BLaER1 treated with 17β-estradiol and CSF1 and Interleukin-3, amounts not matched to agents 10 nM and 100 nM (cell line): ENCODE measurements around the gene DNAJC1.

ENCODE experiments used
- H3K27ac ChIP-seq, 11 experiments: shearing (Covaris generic); formaldehyde crosslinking; 2 replicates each; pipeline ENCODE4 v1.8.1; 2022
- H3K27me3 ChIP-seq, 11 experiments: shearing (Covaris generic); formaldehyde crosslinking; 2 replicates each; pipeline ENCODE4 v1.8.1; 2022
- H3K36me3 ChIP-seq, 11 experiments: shearing (Covaris generic); formaldehyde crosslinking; 2 replicates each; pipeline ENCODE4 v1.8.1; 2022
- H3K4me1 ChIP-seq, 10 experiments: shearing (Covaris generic); formaldehyde crosslinking; 2 replicates each; pipeline ENCODE4 v1.8.1; 2022
- H3K4me2 ChIP-seq, 11 experiments: shearing (Covaris generic); formaldehyde crosslinking; 2 replicates each; pipeline ENCODE4 v1.8.1; 2022
- H3K4me3 ChIP-seq, 10 experiments: shearing (Covaris generic); formaldehyde crosslinking; 2 replicates each; pipeline ENCODE4 v1.8.1; 2022
- H3K9ac ChIP-seq, 11 experiments: shearing (Covaris generic); formaldehyde crosslinking; 2 replicates each; pipeline ENCODE4 v1.8.1; 2022
- H3K9me3 ChIP-seq, 11 experiments: shearing (Covaris generic); formaldehyde crosslinking; replicated peaks in 1 of 11; 2 replicates each; pipeline ENCODE4 v1.8.1; 2022
- H4K20me1 ChIP-seq, 11 experiments: shearing (Covaris generic); formaldehyde crosslinking; 2 replicates each; pipeline ENCODE4 v1.8.1; 2022
- Cebpa-rat ChIP-seq, 11 experiments: shearing (Covaris generic); IDR thresholded peaks; 2 replicates each; pipeline ENCODE4 v1.8.1; 2022

Gene DNAJC1

DNA sequence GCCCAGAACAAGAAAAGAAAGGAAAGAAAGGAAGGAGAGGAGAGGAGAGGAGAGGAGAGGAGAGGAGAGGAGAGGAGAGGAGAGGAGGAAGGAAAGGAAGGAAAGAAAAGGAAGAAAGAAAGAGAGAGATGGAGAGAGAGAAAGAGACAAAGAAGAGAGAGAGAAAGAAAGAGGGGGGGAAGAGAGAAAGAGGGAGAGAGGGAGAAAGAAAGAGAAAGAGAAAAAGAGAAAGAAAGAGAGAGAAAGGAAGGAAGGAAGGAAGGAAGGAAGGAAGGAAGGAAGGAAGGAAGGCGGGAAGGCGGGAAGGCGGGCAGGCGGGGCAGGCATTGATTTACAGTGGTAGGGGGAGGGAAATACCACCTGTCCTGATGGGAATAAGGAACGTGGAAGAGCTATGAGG is 92.7 kb downstream of the DNAJC1 start:
- H3K36me3 ChIP-seq = no peaks in the 10 kb centered on the region
- no peak overlapping the region for H3K9ac ChIP-seq
- no peaks in the 10 kb centered on the region for H4K20me1 ChIP-seq
- no peaks in the 10 kb centered on the region for H3K9me3 ChIP-seq
- no peaks in the 10 kb centered on the region for H3K27me3 ChIP-seq
- H3K27ac ChIP-seq = no peak overlapping the region
- H3K4me2 ChIP-seq = no peak overlapping the region
- H3K4me1 ChIP-seq = no peaks in the 10 kb centered on the region
- no peak for TF ChIP-seq Cebpa-rat (IDR thresholded peaks at IDR 0.05)
- H3K4me3 ChIP-seq = no peak overlapping the region

DNA sequence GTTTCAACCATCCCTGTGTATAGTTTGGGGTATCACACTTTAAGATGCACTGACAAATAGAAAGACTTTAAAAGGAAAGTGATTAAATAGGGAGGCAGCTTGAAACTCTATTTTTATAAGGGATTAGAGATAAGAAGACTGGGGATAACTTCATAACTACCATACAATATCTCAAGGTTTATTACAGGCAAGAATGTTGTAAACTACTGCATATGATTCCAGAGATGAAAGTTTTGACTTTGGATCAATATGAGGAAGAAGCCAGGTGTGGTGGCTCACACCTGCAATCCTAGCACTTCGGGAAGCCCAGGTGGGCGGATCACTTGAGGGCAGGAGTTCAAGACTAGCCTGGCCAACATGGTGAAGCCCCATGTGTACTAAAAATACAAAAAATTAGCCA is 96.1 kb downstream of the DNAJC1 start:
- Histone ChIP-seq H3K36me3 (peaks cover 0 to 5% (median 0%) of the 10 kb centered on the region in 11 experiments; a peak in 2 of 22 replicates), H3K9me3 (no peaks in the 10 kb centered on the region), H3K27ac (no peak overlapping the region), H3K9ac (no peak overlapping the region), H3K4me3 (no peak overlapping the region), H4K20me1 (no peaks in the 10 kb centered on the region), H3K4me1 (no peaks in the 10 kb centered on the region), H3K4me2 (no peak overlapping the region), H3K27me3 (no peaks in the 10 kb centered on the region)
- TF ChIP-seq Cebpa-rat (IDR thresholded peaks at IDR 0.05) = no peak

DNA sequence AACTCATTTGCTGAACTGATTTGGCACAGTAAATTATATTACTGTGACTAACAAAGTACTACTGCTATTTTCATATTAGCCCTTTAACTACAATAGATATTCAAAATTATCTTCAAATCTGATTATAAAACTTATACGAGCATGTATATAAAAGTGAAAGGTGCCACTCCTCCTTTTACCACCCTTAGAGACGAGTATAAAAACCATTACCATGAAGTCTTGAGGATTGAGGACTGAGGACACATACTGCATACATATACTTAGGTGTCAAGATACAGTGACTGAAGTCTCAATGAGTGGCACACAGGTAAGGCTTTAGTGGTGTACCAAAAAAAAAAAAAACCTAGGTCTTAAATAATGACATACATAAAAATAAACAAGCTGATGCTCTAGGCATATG is 98.6 kb downstream of the DNAJC1 start:
- Histone ChIP-seq H3K36me3 (peaks cover 0 to 5% (median 0%) of the 10 kb centered on the region in 11 experiments; a peak in 3 of 22 replicates), H3K4me3 (no peak overlapping the region)

DNA sequence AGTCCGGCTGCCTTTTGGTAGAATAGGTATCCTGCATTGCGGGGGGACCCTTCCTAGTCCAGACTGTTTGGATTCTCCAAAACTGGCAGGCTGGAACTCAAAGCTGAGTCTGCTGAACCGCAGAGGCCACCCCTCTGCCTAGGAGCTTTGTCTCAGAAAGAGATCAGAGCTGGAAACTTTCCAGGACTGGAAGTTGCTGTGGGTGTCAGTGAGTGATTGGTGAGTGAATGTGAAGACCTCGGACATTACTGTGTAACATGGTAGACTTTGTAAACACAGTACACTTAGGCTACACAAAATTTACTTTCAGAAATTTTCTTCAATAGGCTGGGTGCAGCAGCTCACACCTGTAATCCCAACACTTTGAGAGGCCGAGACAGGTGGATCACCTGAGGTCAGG is 103.8 kb downstream of the DNAJC1 start:
- no peak overlapping the region for H3K4me2 ChIP-seq
- no peak for TF ChIP-seq Cebpa-rat (IDR thresholded peaks at IDR 0.05)
- H3K36me3 ChIP-seq = peaks cover 0 to 7% (median 0%) of the 10 kb centered on the region in 11 experiments; a peak in 4 of 22 replicates
- no peak overlapping the region for H3K27ac ChIP-seq
- peaks cover 0 to under 1% (median 0%) of the 10 kb centered on the region in 11 experiments; a peak in 3 of 22 replicates for H3K9me3 ChIP-seq
- no peaks in the 10 kb centered on the region for H3K4me1 ChIP-seq
- no peak overlapping the region for H3K9ac ChIP-seq
- H3K27me3 ChIP-seq = no peaks in the 10 kb centered on the region
- no peaks in the 10 kb centered on the region for H4K20me1 ChIP-seq
- H3K4me3 ChIP-seq = no peak overlapping the region

More for the DNA sequence above, 98.6 kb downstream of the DNAJC1 start:
- TF ChIP-seq Cebpa-rat (IDR thresholded peaks at IDR 0.05) = no peak
- H3K9ac ChIP-seq = no peak overlapping the region
- H3K9me3 ChIP-seq = no peaks in the 10 kb centered on the region
- no peaks in the 10 kb centered on the region for H3K27me3 ChIP-seq
- no peak overlapping the region for H3K27ac ChIP-seq
- H3K4me1 ChIP-seq = no peaks in the 10 kb centered on the region
- H3K4me2 ChIP-seq = no peak overlapping the region
- H4K20me1 ChIP-seq = no peaks in the 10 kb centered on the region

GRCh38 chr10:21895932-21896331 is 107.6 kb downstream of the DNAJC1 start:
- H3K36me3 ChIP-seq = peaks cover 0 to 7% (median 0%) of the 10 kb centered on the region in 11 experiments; a peak in 8 of 22 replicates
- H3K9me3 ChIP-seq = peaks cover 21 to 35% (median 28%) of the 10 kb centered on the region in 11 experiments; a peak in 21 of 22 replicates
- no peaks in the 10 kb centered on the region for H3K27me3 ChIP-seq
- no peak overlapping the region for H3K27ac ChIP-seq
- H3K4me3 ChIP-seq = no peak overlapping the region
- no peak for TF ChIP-seq Cebpa-rat (IDR thresholded peaks at IDR 0.05)
- H3K4me2 ChIP-seq = no peak overlapping the region
- H3K9ac ChIP-seq = no peak overlapping the region
- no peaks in the 10 kb centered on the region for H3K4me1 ChIP-seq
- H4K20me1 ChIP-seq = no peaks in the 10 kb centered on the region

DNA sequence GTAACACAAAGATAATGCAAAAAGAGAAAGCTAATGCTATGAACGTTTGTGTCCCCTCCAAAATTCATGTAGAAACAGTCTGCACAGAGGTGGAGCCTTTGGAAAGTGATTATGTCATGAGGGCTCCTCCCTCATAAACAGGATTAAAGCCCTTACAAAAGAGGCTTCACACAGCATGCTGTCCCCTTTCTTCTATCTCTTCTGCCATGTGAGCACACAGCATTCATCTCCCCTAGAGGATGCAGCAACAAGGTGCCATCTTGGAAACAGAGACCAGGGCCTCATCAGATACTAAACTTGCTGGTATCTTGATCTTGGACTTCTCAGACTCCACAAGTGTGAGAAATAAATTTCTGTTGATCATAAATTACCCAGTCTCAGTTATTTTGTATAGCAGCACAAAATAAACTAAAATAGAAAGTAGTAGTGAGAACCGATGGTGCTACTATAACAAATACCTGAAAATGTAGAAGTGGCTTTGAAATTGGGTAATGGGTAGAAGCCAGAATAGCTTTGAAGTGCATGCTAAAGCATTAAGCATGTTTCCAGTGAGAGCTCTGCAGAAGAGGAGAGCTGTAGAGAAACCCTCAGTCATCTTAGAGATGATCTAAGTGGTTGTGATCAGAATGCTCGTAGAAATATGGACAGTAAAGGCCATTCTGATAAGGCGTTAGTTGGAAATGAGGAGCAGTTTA is 108.7 kb downstream of the DNAJC1 start:
- Histone ChIP-seq H3K27ac (no peak overlapping the region), H4K20me1 (no peaks in the 10 kb centered on the region), H3K9me3 (peaks cover 28 to 43% (median 35%) of the 10 kb centered on the region in 11 experiments; a peak in 21 of 22 replicates), H3K9ac (no peak overlapping the region), H3K4me2 (no peak overlapping the region), H3K4me3 (no peak overlapping the region), H3K4me1 (peaks cover 0 to 6% (median 4%) of the 10 kb centered on the region in 10 experiments; a peak in 13 of 20 replicates), H3K27me3 (no peaks in the 10 kb centered on the region), H3K36me3 (peaks cover 0 to 12% (median 4%) of the 10 kb centered on the region in 11 experiments; a peak in 9 of 22 replicates)
- no peak for TF ChIP-seq Cebpa-rat (IDR thresholded peaks at IDR 0.05)

- Histone ChIP-seq H3K4me2 (no peak overlapping the region), H3K4me3 (no peak overlapping the region), H3K27me3 (no peaks in the 10 kb centered on the region), H4K20me1 (no peaks in the 10 kb centered on the region), H3K9me3 (peaks cover 30 to 64% (median 50%) of the 10 kb centered on the region in 11 experiments), H3K27ac (no peak overlapping the region), H3K36me3 (peaks cover 0 to 12% (median 4%) of the 10 kb centered on the region in 11 experiments; a peak in 6 of 22 replicates), H3K9ac (no peak overlapping the region), H3K4me1 (peaks cover 6 to 24% (median 18%) of the 10 kb centered on the region in 10 experiments; a peak in 19 of 20 replicates)
- no peak for TF ChIP-seq Cebpa-rat (IDR thresholded peaks at IDR 0.05)
Measured at GRCh38 chr10:21891439-21891838, 112.1 kb downstream of the DNAJC1 start.

DNA sequence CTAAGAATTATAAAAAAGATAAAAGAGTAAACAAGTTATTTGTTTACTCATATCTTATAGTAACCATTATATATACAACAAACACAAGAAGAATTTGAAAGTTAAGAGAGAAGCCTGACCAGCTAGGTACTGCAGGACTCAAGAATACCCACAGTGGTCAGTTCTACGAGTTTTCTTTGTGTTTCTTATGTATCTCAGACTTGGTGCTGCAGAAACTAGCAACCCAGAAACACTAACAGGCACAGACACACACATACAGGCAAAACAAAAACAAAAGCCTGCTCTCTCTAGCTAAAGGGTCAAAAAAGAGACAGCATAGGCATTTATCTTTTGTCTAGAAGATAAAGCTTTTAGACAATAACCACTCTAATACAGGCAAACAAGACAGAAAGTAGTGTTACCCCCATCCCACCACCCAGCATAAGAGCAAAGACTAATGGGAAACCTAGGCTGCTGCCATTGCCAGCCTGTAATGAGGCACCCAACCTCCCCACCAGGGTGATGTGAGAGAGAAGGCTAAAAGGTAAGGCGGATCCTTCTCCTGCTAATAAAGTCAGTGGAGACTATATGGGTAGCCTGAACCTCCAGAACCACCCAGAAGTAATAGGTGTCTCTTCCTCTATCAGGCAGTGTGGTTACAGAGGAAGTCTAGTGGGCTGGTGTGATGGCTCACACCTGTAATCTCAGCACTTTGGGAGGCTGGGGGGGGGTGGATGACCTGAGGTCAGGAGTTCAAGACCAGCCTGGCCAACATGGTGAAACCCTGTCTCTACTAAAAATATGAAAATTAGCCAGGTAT is 113.9 kb downstream of the DNAJC1 start:
- H3K36me3 ChIP-seq = peaks cover 0 to 12% (median 4%) of the 10 kb centered on the region in 11 experiments; a peak in 6 of 22 replicates
- peaks cover 6 to 24% (median 18%) of the 10 kb centered on the region in 10 experiments; a peak in 19 of 20 replicates for H3K4me1 ChIP-seq
- no peaks in the 10 kb centered on the region for H4K20me1 ChIP-seq
- H3K9me3 ChIP-seq = peaks cover 48 to 81% (median 68%) of the 10 kb centered on the region in 11 experiments
- H3K4me3 ChIP-seq = no peak overlapping the region
- H3K9ac ChIP-seq = no peak overlapping the region
- H3K4me2 ChIP-seq = peak overlapping the region in 10 of 11 experiments; percentile 44 to 74 (median 63); a peak in 15 of 22 replicates
- no peaks in the 10 kb centered on the region for H3K27me3 ChIP-seq
- no peak overlapping the region for H3K27ac ChIP-seq
- TF ChIP-seq Cebpa-rat (IDR thresholded peaks at IDR 0.05) = no peak

GRCh38 chr10:21888959-21889358 is 114.6 kb downstream of the DNAJC1 start:
- H3K27ac ChIP-seq = no peak overlapping the region
- H3K4me3 ChIP-seq = no peak overlapping the region
- peaks cover 6 to 24% (median 18%) of the 10 kb centered on the region in 10 experiments; a peak in 19 of 20 replicates for H3K4me1 ChIP-seq
- peaks cover 44 to 80% (median 64%) of the 10 kb centered on the region in 11 experiments for H3K9me3 ChIP-seq
- H4K20me1 ChIP-seq = no peaks in the 10 kb centered on the region
- peak overlapping the region; percentile 44 to 74 (median 61); a peak in 21 of 22 replicates for H3K4me2 ChIP-seq
- H3K9ac ChIP-seq = no peak overlapping the region
- H3K36me3 ChIP-seq = peaks cover 0 to 12% (median 4%) of the 10 kb centered on the region in 11 experiments; a peak in 6 of 22 replicates
- no peaks in the 10 kb centered on the region for H3K27me3 ChIP-seq
- TF ChIP-seq Cebpa-rat (IDR thresholded peaks at IDR 0.05) = no peak
